GM21526 (cell line): ENCODE results near the gene COX10.
"Not testable (repeated sequence)": the region's sequence is repeated elsewhere in the genome, so short reads cannot be mapped to it uniquely, and the experiment has no call there.

ENCODE experiments used
- ATAC-seq: cut with Tn5 transposase; IDR thresholded peaks from one replicate; pipeline ENCODE4 v1.9.1; 2021; ENCODE audit warnings: moderate library complexity; ENCODE audit not compliant: unreplicated experiment, low FRiP score

The COX10 gene

GRCh38 chr17:14069251-14070021, at the start of gene COX10:
TSS of gene COX10 (plus strand) at chr17:14069504. CDS start at chr17:14069606, 102 bp downstream.
- peak; percentile 98 for ATAC-seq

DNA sequence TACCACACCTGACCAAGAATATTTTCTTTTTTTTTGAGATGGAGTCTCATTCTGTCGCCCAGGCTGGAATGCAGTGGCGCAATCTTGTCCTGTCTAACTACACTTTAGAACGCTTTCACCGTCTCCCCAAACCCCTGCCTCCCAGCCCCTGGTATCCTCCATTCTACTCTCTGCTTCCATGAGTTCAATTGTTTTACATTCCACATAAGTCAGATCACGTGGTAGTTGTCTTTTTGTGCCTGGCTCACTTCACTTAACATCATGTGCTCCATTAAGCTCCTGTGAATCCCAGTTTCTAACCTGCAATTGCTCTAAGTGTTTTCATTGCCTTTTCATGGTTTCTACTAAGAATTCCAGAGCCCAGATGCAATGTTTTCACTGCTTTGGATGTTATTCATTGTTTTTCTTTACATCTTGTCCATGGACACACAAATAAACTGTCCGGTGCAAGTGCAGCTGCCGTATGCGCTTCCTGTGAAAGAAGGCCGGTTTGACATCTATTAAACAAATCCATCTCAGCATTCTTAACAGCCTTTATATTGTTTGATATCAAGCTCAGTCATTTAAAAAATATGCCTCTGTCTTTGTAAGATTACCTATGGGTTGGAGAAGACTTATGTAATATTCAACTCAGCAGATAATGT, 47.5 kb upstream of the COX10 start:
- not testable (repeated sequence) for ATAC-seq

GRCh38 chr17:14029755-14030154, 39.5 kb upstream of the COX10 start:
- not testable (repeated sequence) for ATAC-seq

GRCh38 chr17:14032234-14032633, 37.1 kb upstream of the COX10 start:
- no peak for ATAC-seq

DNA sequence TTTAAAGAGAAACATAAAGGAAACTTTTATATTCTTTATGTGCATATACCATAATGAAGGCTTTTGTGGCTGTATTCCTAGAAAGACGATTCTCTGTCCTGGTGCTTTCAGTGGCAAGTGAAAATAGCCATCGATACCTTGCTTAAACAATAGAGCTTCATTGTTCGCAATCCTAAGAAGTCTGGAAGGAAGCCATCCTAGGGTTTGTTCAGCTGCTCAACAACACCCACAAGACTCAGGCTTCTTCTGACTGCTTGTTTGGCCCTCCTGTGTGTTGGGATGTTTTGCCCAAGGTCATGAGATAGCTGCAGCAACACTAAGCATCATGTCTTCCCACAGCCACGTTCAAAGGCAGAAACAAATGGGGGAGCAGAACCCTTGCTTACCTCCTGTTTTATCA, 36.1 kb upstream of the COX10 start:
- no peak for ATAC-seq

GRCh38 chr17:14037453-14037852, 31.9 kb upstream of the COX10 start:
- ATAC-seq, result no peak

GRCh38 chr17:14038206-14038605, 31.1 kb upstream of the COX10 start:
- no peak for ATAC-seq

DNA sequence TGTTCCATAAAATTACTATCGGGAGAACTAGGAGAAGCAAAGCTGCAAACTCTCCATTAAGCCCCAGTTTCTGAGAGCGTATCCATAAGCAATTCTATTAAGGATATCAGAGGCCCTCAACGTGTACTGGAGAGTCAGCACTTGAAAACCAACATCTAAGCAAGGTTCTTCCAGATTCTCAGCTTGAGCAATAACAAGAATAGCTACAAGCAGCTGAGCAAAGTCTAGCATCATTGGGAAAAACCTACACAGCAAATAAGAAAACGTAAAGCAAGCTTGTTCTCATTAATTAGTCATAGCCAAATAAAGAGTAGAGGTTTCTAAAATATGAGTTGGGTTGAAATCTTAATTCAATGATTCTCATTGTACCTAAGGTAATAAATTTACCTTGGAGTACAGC, 26.9 kb upstream of the COX10 start:
- ATAC-seq, result no peak

DNA sequence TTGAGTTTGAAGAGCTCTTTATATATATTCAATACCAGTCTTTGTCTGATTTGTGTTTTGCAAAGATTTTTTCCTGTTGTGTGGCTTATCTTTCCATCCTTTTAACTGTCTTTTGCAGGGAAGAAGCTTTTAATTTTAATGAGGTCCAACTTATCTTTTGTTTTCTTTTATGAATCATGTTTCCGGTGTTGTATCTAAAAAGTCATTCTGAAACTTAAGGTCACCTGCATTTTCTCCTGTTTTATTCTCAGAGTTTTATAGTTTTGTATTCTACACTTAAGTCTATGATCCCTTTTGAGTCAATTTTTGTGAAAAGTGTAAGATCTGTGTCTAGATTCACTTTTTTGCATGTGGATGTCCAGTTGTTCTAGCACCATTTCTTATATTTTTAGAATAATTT, 24.6 kb upstream of the COX10 start:
- no peak for ATAC-seq

DNA sequence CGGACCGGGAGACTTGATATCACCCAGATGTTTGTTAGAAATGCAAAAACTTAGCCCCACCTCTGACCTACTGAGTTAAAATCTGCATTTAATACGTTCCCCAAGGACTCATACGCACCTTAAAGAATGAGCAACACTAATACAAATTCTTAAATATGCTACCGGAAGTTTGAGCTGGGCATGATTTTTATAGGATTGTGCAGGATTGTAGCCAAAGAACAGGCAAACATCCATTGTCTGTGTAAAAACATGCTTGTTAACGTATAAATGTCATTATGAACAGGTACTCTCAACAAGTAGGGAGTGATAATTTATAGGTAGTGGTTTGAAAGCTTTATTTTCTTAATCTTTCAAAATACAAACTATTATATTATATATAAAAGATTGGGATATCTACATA, 22.3 kb upstream of the COX10 start:
- no peak for ATAC-seq

GRCh38 chr17:14047591-14047990, 21.7 kb upstream of the COX10 start:
- ATAC-seq, result no peak

DNA sequence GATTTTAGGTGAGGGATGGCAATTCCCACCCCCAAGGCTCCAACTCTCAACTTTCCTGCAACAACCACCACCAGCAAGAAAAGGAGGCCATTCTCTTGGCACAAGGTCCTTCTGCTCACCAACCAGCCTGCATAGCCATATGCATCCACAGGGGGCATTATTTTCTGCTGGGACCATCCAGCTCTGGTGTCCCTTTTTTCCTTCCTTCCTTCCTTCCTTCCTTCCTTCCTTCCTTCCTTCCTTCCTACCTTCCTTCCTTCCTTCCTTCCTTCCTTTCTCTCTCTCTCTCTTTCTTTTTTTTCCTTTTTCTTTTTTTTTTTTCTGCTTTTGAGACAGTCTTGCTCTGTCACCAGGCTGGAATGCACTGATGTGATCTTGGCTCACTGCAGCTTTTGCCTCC, 21.1 kb upstream of the COX10 start:
- no peak for ATAC-seq

DNA sequence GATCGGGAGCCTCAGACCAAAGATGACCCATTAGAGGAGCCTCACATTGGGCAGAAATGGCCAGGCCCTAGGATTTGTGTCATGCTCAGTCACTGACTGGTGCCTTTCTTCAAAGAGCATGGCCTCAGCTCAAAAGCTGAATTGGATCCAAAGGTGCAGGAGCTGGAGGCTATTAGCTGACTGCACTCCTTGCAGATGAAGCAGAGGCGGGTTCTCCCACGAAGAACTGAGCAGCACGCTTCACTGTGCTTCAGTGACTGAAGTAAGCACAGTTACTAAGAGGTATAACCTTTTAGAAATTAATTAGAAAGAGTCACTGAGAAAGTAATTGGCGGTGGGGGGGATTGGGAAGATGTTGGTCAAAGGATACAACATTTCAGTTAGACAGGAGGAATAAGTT, 18.7 kb upstream of the COX10 start:
- no peak for ATAC-seq

DNA sequence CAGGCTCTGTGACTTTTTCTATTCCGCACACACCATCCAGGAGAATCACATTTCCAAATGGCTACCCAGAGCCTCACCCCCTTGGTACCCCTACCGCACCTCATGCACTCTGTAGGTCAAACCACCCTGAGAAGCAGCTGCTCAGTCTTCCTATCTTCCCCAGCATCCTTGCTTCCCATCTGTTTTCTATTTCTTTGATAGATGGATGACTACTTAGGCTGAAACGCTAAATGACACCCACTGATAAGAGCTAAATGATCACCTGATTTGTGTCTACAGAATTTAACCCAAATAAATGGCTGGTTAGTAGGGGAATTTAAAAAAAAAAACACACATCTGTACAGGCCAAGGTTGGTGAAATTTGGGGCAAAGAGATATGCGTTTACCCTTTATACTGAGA, 17.6 kb upstream of the COX10 start:
- no peak for ATAC-seq

GRCh38 chr17:14052886-14053615, 16.3 kb upstream of the COX10 start:
- ATAC-seq, result no peak

GRCh38 chr17:14057591-14057990, 11.7 kb upstream of the COX10 start:
- no peak for ATAC-seq

GRCh38 chr17:14058051-14058450, 11.3 kb upstream of the COX10 start:
- ATAC-seq, result no peak

DNA sequence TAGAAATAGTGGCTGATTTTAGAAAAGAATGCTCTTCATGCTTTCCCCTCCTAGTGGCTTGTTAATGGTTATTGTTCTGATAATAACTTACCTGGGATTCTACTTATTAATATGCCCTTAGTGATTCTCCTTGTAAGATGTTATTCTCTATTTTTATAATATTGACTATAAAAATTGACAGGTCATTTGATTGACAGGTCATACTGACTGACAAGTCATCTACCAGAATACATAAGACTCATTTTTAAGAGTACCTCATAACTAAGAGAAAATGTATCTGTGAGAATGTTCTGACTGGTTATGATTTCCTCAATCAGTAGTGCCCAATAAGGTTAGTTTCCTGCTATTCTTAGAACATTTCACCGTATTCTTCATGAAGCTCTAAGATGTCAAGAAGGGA, 8.6 kb upstream of the COX10 start:
- ATAC-seq, result no peak

DNA sequence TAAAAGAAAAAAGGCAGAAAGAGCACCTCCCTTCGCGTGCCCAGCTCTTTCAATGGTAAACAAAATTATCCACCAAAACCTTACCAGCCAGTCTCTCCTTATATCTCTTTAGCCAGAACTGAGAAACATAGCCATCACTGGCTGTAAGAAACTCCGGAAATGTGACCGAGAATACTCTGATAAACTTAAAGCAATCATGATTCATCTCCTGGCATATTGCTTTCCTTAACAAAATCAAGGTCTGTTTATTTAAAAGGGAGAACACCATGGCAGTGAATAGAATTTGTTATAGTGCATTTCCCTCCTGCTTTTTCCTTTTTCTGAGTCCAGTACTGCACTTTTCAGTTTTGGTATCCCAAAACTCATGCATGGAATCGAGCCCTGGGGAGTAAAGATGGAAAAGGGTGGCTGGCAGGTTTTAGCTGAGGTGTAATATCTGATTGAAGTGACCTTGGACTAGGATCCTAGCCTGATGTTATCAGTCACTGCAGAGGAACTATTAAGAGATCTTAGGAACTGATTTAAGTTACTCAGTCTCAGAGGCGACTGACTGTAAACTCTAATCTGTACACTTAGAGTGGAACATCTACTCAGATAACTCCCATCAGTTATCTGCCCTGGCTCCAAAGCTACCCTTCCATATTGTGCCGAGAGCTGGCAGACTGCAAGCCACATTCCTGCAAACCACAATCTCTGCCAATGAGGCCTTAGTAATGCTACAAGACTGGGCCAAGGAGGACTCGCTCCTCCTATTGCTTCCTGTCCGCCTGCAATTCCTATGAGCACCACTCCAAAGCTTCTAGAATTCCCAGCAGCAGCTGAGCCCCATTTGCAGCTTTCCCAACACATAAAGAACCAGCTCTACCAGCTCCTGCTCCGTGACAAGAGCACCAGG, 7.4 kb upstream of the COX10 start:
- no peak for ATAC-seq

GRCh38 chr17:14067347-14067746, 2.0 kb upstream of the COX10 start:
- ATAC-seq, result no peak
